Renal pelvis (tissue), 4 donors: Measurements from ENCODE around the gene MAPK8IP1. TPM values are rescaled to one million over a fixed set of nuclear protein-coding genes. Genes with fewer than 3 reads are reported as not detected.
A peak's percentile ranks its signal among the peaks of the same experiment; 100 is the strongest.

Experiments
- DNase-seq: peaks from one replicate; pipeline ENCODE4 v3.0.0-alpha.2; 2013
- polyA plus RNA-seq, 3 donors: library from polyadenylated mRNA; unstranded; fragments of 120-200 nt; gene quantifications; one replicate each; pipeline ENCODE4 v1.2.1, GENCODE V29; 2013; ENCODE audit not compliant: insufficient read length in 3 of 3

Gene MAPK8IP1
- polyA plus RNA-seq, 3 donors: 9.6 to 13.8 (median 13.7) TPM

GRCh38 chr11:45906965-45907611 is 21.6 kb downstream of the MAPK8IP1 start, which contains the start of gene FREY1:
TSS of gene FREY1 (minus strand) at chr11:45907271. CDS start at chr11:45907245, 26 bp downstream.
- DNase-seq: no peak

- no peak for DNase-seq
Observed at GRCh38 chr11:45907911-45908370, 22.5 kb downstream of the MAPK8IP1 start.

GRCh38 chr11:45909594-45910475 is 24.4 kb downstream of the MAPK8IP1 start:
- no peak for DNase-seq

- no peak for DNase-seq
Observed at GRCh38 chr11:45910623-45911022, 25.2 kb downstream of the MAPK8IP1 start.

GRCh38 chr11:45913514-45913913 is 28.1 kb downstream of the MAPK8IP1 start:
- DNase-seq: no peak

GRCh38 chr11:45913942-45914635 is 28.6 kb downstream of the MAPK8IP1 start:
- DNase-seq: no peak

- DNase-seq: no peak
Observed at GRCh38 chr11:45915446-45915845, 30.0 kb downstream of the MAPK8IP1 start.

GRCh38 chr11:45917286-45917622 is 31.8 kb downstream of the MAPK8IP1 start:
- DNase-seq: no peak

GRCh38 chr11:45917623-45918330 is 32.3 kb downstream of the MAPK8IP1 start, which contains the start of gene PEX16:
TSS of gene PEX16 (minus strand) at chr11:45917877. CDS start at chr11:45917811, 66 bp downstream.
- peak; percentile 97 for DNase-seq

GRCh38 chr11:45918331-45918941 is 33.0 kb downstream of the MAPK8IP1 start:
- DNase-seq: peak; percentile 49

GRCh38 chr11:45918962-45919675 is 33.7 kb downstream of the MAPK8IP1 start:
- DNase-seq: no peak

- no peak for DNase-seq
Observed at GRCh38 chr11:45919806-45920530, 34.5 kb downstream of the MAPK8IP1 start.

GRCh38 chr11:45920531-45921477 is 35.4 kb downstream of the MAPK8IP1 start:
- DNase-seq: no peak

GRCh38 chr11:45921561-45922424 is 36.3 kb downstream of the MAPK8IP1 start:
- DNase-seq: peak; percentile 61

GRCh38 chr11:45922425-45923082 is 37.1 kb downstream of the MAPK8IP1 start, which contains the start of gene LARGE2:
TSS of gene LARGE2 (plus strand) at chr11:45922656. CDS start at chr11:45922883, 227 bp downstream.
- DNase-seq: peak; percentile 46

- DNase-seq: no peak
Observed at GRCh38 chr11:45924036-45924915, 38.8 kb downstream of the MAPK8IP1 start.
